OCI-LY3 (cell line): Measurements from ENCODE around the gene TMEFF1.
A peak's percentile ranks its signal among the peaks of the same experiment; 100 is the strongest.

Experiments used
- H2AFZ ChIP-seq: fragments of 200-600, 300-600 bp; shearing (Covaris generic); 2 replicates; pipeline ENCODE4 v1.6.0; 2014; ENCODE audit warnings: antibody characterized with exemption, low read depth, low read length
- H3K27ac ChIP-seq: fragments of 200-600, 300-600 bp; sonication (generic); 2 replicates; pipeline ENCODE4 v1.5.1; 2014; ENCODE audit warnings: mild to moderate bottlenecking, low read length, moderate library complexity, mixed read lengths
- H3K27me3 ChIP-seq: fragments of 200-600, 300-600 bp; sonication (generic); 2 replicates; pipeline ENCODE4 v1.6.1; 2014; ENCODE audit warnings: low read depth, low read length, mixed read lengths
- H3K36me3 ChIP-seq: fragments of 200-600, 300-600 bp; sonication (generic); replicated peaks from 2 replicates; pipeline ENCODE3; 2014; ENCODE audit warnings: low read depth, low read length, mixed read lengths
- H3K4me1 ChIP-seq: fragments of 300-600, 200-600 bp; sonication (generic); 2 replicates; pipeline ENCODE4 v1.6.1; 2014; ENCODE audit warnings: low read length, mixed read lengths
- H3K4me2 ChIP-seq: fragments of 200-600, 300-600 bp; sonication (generic); 2 replicates; pipeline ENCODE4 v1.6.1; 2014; ENCODE audit warnings: low read length, mixed read lengths
- H3K4me3 ChIP-seq: fragments of 300-600, 200-600 bp; sonication (generic); 2 replicates; pipeline ENCODE4 v1.5.1; 2014; ENCODE audit warnings: antibody characterized with exemption, mild to moderate bottlenecking, low read length, moderate library complexity
- H3K79me2 ChIP-seq: fragments of 300-600, 200-600 bp; shearing (Covaris generic); 2 replicates; pipeline ENCODE4 v1.6.1; 2014; ENCODE audit warnings: mild to moderate bottlenecking, low read length, mixed read lengths
- H3K9ac ChIP-seq: fragments of 300-600, 200-600 bp; shearing (Covaris generic); 2 replicates; pipeline ENCODE4 v1.6.0; 2014; ENCODE audit warnings: mild to moderate bottlenecking, low read length, moderate library complexity
- H3K9me3 ChIP-seq: fragments of 200-600, 300-600 bp; shearing (Covaris generic); 2 replicates; pipeline ENCODE4 v1.6.1; 2014; ENCODE audit warnings: low read length, mixed read lengths; ENCODE audit not compliant: insufficient read depth
- H4K20me1 ChIP-seq: fragments of 200-600, 300-600 bp; sonication (generic); 2 replicates; pipeline ENCODE4 v1.6.1; 2016; ENCODE audit warnings: low read length, mixed read lengths; ENCODE audit not compliant: insufficient read depth
- CTCF ChIP-seq: fragments of 200-600, 300-600 bp; sonication (generic); IDR thresholded peaks from 2 replicates; pipeline ENCODE4 v1.5.1; 2014; ENCODE audit warnings: antibody characterized with exemption, low read length, low read depth
- EZH2phosphoT487 ChIP-seq: fragments of 200-600 bp; shearing (Covaris generic); IDR thresholded peaks from 2 replicates; pipeline ENCODE4 v1.6.1; 2018; ENCODE audit warnings: antibody characterized with exemption, mixed run types, low read depth

Gene TMEFF1

GRCh38 chr9:100600521-100601079, 127.7 kb downstream of the TMEFF1 start:
- H3K9me3 ChIP-seq = no peaks in the 10 kb centered on the region
- H3K4me1 ChIP-seq = peaks cover 10% of the 10 kb centered on the region
- H3K36me3 ChIP-seq = no peaks in the 10 kb centered on the region
- TF ChIP-seq CTCF (no peak), EZH2phosphoT487 (no peak)
- no peaks in the 10 kb centered on the region for H3K79me2 ChIP-seq
- H3K27ac ChIP-seq = no peak overlapping the region
- no peak overlapping the region for H3K4me2 ChIP-seq
- H4K20me1 ChIP-seq = no peaks in the 10 kb centered on the region
- H2AFZ ChIP-seq = no peak overlapping the region; the same call in 1 of the 2 replicates
- H3K27me3 ChIP-seq = peaks cover 13% of the 10 kb centered on the region; the same call in 1 of the 2 replicates
- H3K4me3 ChIP-seq = no peak overlapping the region
- H3K9ac ChIP-seq = no peak overlapping the region

- H3K9ac ChIP-seq = no peak overlapping the region
- TF ChIP-seq EZH2phosphoT487 (no peak), CTCF (peak; percentile 75)
- no peaks in the 10 kb centered on the region for H3K79me2 ChIP-seq
- H3K4me2 ChIP-seq = no peak overlapping the region
- H3K4me1 ChIP-seq = peaks cover 10% of the 10 kb centered on the region
- H2AFZ ChIP-seq = peak overlapping the region; percentile 2; the same call in 1 of the 2 replicates
- H3K9me3 ChIP-seq = no peaks in the 10 kb centered on the region
- H4K20me1 ChIP-seq = no peaks in the 10 kb centered on the region
- no peaks in the 10 kb centered on the region for H3K36me3 ChIP-seq
- H3K27me3 ChIP-seq = peaks cover 13% of the 10 kb centered on the region; the same call in 1 of the 2 replicates
- H3K4me3 ChIP-seq = no peak overlapping the region
- H3K27ac ChIP-seq = no peak overlapping the region
These were observed 128.3 kb downstream of the TMEFF1 start for GRCh38 chr9:100601216-100601615.

GRCh38 chr9:100602342-100602801, 129.4 kb downstream of the TMEFF1 start:
- peak; percentile 56 for TF ChIP-seq CTCF
- TF ChIP-seq EZH2phosphoT487 = no peak
- H2AFZ ChIP-seq = no peak overlapping the region

GRCh38 chr9:100605405-100605804, 132.5 kb downstream of the TMEFF1 start:
- H3K79me2 ChIP-seq = no peaks in the 10 kb centered on the region
- TF ChIP-seq CTCF = no peak
- no peak for TF ChIP-seq EZH2phosphoT487
- no peak overlapping the region for H2AFZ ChIP-seq
- no peaks in the 10 kb centered on the region for H3K4me1 ChIP-seq
- no peak overlapping the region for H3K9ac ChIP-seq
- H4K20me1 ChIP-seq = no peaks in the 10 kb centered on the region
- H3K27ac ChIP-seq = no peak overlapping the region
- no peaks in the 10 kb centered on the region for H3K9me3 ChIP-seq
- H3K4me2 ChIP-seq = no peak overlapping the region
- H3K36me3 ChIP-seq = no peaks in the 10 kb centered on the region
- no peak overlapping the region for H3K4me3 ChIP-seq
- H3K27me3 ChIP-seq = 0 out of 2 replicates have a peak, but pooled peaks cover 4% of the 10 kb centered on the region

More at GRCh38 chr9:100602342-100602801, 129.4 kb downstream of the TMEFF1 start:
- Histone ChIP-seq H3K27me3 (peaks cover 10% of the 10 kb centered on the region; the same call in 1 of the 2 replicates), H3K9me3 (no peaks in the 10 kb centered on the region), H3K9ac (no peak overlapping the region), H3K36me3 (no peaks in the 10 kb centered on the region), H3K79me2 (no peaks in the 10 kb centered on the region), H3K4me2 (no peak overlapping the region), H3K4me3 (no peak overlapping the region), H4K20me1 (no peaks in the 10 kb centered on the region), H3K27ac (no peak overlapping the region), H3K4me1 (peaks cover 10% of the 10 kb centered on the region)
